ENCODE results near the gene ZBTB44. TPM values are rescaled to one million over a fixed set of nuclear protein-coding genes. Genes with fewer than 3 reads are reported as not detected.
"Not testable (repeated sequence)": the region's sequence is repeated elsewhere in the genome, so short reads cannot be mapped to it uniquely, and the experiment has no call there.

ZBTB44 gene
- total and polyA plus RNA-seq, 11 donors, result 9.7 to 56.3 (median 37.2) TPM

GRCh38 chr11:130246738-130247137, 68.0 kb downstream of the ZBTB44 start:
- TF ChIP-seq POLR2A (IDR thresholded peaks at IDR 0.05) (no peak), CTCF (IDR thresholded peaks at IDR 0.05) (no peak)
- intact Hi-C loops (cut with DNase I), result no loop called here
- Histone ChIP-seq H3K27me3 (no peaks in the 10 kb centered on the region), H3K4me1 (peaks cover 0 to 29% (median 11%) of the 10 kb centered on the region in 12 donors), H3K36me3 (no peaks in the 10 kb centered on the region), H3K9me3 (peaks cover 0 to 6% (median 0%) of the 10 kb centered on the region in 12 donors), H3K27ac (no peak overlapping the region), H3K4me3 (no peak overlapping the region)
- WGBS, 4 donors, result 83 to 90% (median 87%) methylated on average over 3 of the region's 3 CpGs
- no peak for DNase-seq
- no peak for ATAC-seq

GRCh38 chr11:130246270-130246669, 68.4 kb downstream of the ZBTB44 start:
- H3K4me3 ChIP-seq, result no peak overlapping the region
- 14 to 22% (median 22%) methylated on average over 1 of the region's 1 CpG for WGBS, 4 donors
- TF ChIP-seq CTCF (IDR thresholded peaks at IDR 0.05), result no peak
- no peak for TF ChIP-seq POLR2A (IDR thresholded peaks at IDR 0.05)
- intact Hi-C loops (cut with DNase I), result no loop called here
- no peaks in the 10 kb centered on the region for H3K36me3 ChIP-seq
- no peak for DNase-seq
- H3K4me1 ChIP-seq, result peaks cover 0 to 29% (median 11%) of the 10 kb centered on the region in 12 donors
- no peaks in the 10 kb centered on the region for H3K27me3 ChIP-seq
- ATAC-seq, result no peak
- no peak overlapping the region for H3K27ac ChIP-seq
- peaks cover 0 to 1% (median 0%) of the 10 kb centered on the region in 12 donors for H3K9me3 ChIP-seq

GRCh38 chr11:130245375-130245774, 69.3 kb downstream of the ZBTB44 start:
- H3K27me3 ChIP-seq; ATAC-seq; H3K36me3 ChIP-seq; H3K4me3 ChIP-seq; H3K27ac ChIP-seq; H3K9me3 ChIP-seq; intact Hi-C loops (cut with DNase I); DNase-seq: not testable (repeated sequence)
- peaks cover 0 to 29% (median 11%) of the 10 kb centered on the region in 12 donors for H3K4me1 ChIP-seq
- 51 to 69% (median 66%) methylated on average over 6 of the region's 6 CpGs for WGBS, 4 donors

GRCh38 chr11:130244848-130245247, 69.9 kb downstream of the ZBTB44 start:
- Histone ChIP-seq H3K27ac (no peak overlapping the region), H3K4me1 (peaks cover 0 to 29% (median 11%) of the 10 kb centered on the region in 12 donors), H3K9me3 (no peaks in the 10 kb centered on the region), H3K27me3 (no peaks in the 10 kb centered on the region), H3K36me3 (peaks cover 0 to 2% (median 0%) of the 10 kb centered on the region in 9 donors), H3K4me3 (no peak overlapping the region)
- TF ChIP-seq POLR2A (IDR thresholded peaks at IDR 0.05), result no peak
- intact Hi-C loops (cut with DNase I), result no loop called here
- WGBS, 4 donors, result 96 to 98% (median 97%) methylated on average over 3 of the region's 3 CpGs
- DNase-seq (no peak), ATAC-seq (no peak)

GRCh38 chr11:130243816-130244215, 70.9 kb downstream of the ZBTB44 start:
- Histone ChIP-seq H3K4me3 (peak overlapping the region in 1 of 12 donors; percentile 12), H3K27me3 (no peaks in the 10 kb centered on the region), H3K27ac (no peak overlapping the region), H3K36me3 (peaks cover 0 to 10% (median 6%) of the 10 kb centered on the region in 9 donors), H3K9me3 (no peaks in the 10 kb centered on the region), H3K4me1 (peaks cover 0 to 29% (median 11%) of the 10 kb centered on the region in 12 donors)
- no peak for DNase-seq
- ATAC-seq, result no peak
- intact Hi-C loops (cut with DNase I), result no loop called here
- WGBS, 4 donors, result 69 to 79% (median 78%) methylated on average over 2 of the region's 2 CpGs
- no peak for TF ChIP-seq POLR2A (IDR thresholded peaks at IDR 0.05)
- no peak for TF ChIP-seq CTCF (IDR thresholded peaks at IDR 0.05)
